ENCODE measurements around the gene CFAP61. TPM values are rescaled to one million over a fixed set of nuclear protein-coding genes. Genes with fewer than 3 reads are reported as not detected.

CFAP61 gene
- total and polyA plus RNA-seq, 2 donors = 0.23 to 0.24 TPM

- Histone ChIP-seq H3K4me1 (ENCODE audit: control insufficient read depth in 2 of 2, insufficient read depth in 2 of 2, low read length in 2 of 2) (no peaks in the 10 kb centered on the region), H3K4me3 (ENCODE audit: low read length in 2 of 2) (no peak overlapping the region), H3K27ac (ENCODE audit: low read depth in 1 of 2, low read length in 1 of 2) (no peak overlapping the region), H3K27me3 (ENCODE audit: control insufficient read depth in 2 of 2, insufficient read depth in 1 of 2, low read length in 1 of 2) (no peaks in the 10 kb centered on the region), H3K36me3 (ENCODE audit: control insufficient read depth in 2 of 2, insufficient read depth in 2 of 2, low read length in 1 of 2) (no peaks in the 10 kb centered on the region), H3K9me3 (ENCODE audit: control insufficient read depth in 2 of 2, insufficient read depth in 1 of 2, low read length in 1 of 2) (no peaks in the 10 kb centered on the region)
- 95% methylated on average over 4 of the region's 4 CpGs for WGBS
- DNase-seq (ENCODE audit: low read depth in 6 of 9, low spot score in 9 of 9) = no peak
Measured at GRCh38 chr20:20161611-20162010, 109.3 kb downstream of the CFAP61 start.

- Histone ChIP-seq H3K27ac (ENCODE audit: low read depth in 1 of 2, low read length in 1 of 2) (no peak overlapping the region), H3K36me3 (ENCODE audit: control insufficient read depth in 2 of 2, insufficient read depth in 2 of 2, low read length in 1 of 2) (no peaks in the 10 kb centered on the region), H3K4me3 (ENCODE audit: low read length in 2 of 2) (no peak overlapping the region), H3K27me3 (ENCODE audit: control insufficient read depth in 2 of 2, insufficient read depth in 1 of 2, low read length in 1 of 2) (no peaks in the 10 kb centered on the region), H3K9me3 (ENCODE audit: control insufficient read depth in 2 of 2, insufficient read depth in 1 of 2, low read length in 1 of 2) (no peaks in the 10 kb centered on the region), H3K4me1 (ENCODE audit: control insufficient read depth in 2 of 2, insufficient read depth in 2 of 2, low read length in 2 of 2) (no peaks in the 10 kb centered on the region)
- DNase-seq (ENCODE audit: low read depth in 6 of 9, low spot score in 9 of 9) = no peak
- 93% methylated on average over 3 of the region's 3 CpGs for WGBS
Measured at GRCh38 chr20:20167698-20168097, 115.4 kb downstream of the CFAP61 start.

- Histone ChIP-seq H3K27ac (ENCODE audit: low read depth in 1 of 2, low read length in 1 of 2) (no peak overlapping the region), H3K36me3 (ENCODE audit: control insufficient read depth in 2 of 2, insufficient read depth in 2 of 2, low read length in 1 of 2) (no peaks in the 10 kb centered on the region), H3K9me3 (ENCODE audit: control insufficient read depth in 2 of 2, insufficient read depth in 1 of 2, low read length in 1 of 2) (no peaks in the 10 kb centered on the region), H3K4me3 (ENCODE audit: low read length in 2 of 2) (no peak overlapping the region), H3K4me1 (ENCODE audit: control insufficient read depth in 2 of 2, insufficient read depth in 2 of 2, low read length in 2 of 2) (no peaks in the 10 kb centered on the region), H3K27me3 (ENCODE audit: control insufficient read depth in 2 of 2, insufficient read depth in 1 of 2, low read length in 1 of 2) (no peaks in the 10 kb centered on the region)
- WGBS = 88% methylated on average over 1 of the region's 1 CpG
- no peak for DNase-seq (ENCODE audit: low read depth in 6 of 9, low spot score in 9 of 9)
Measured at GRCh38 chr20:20173254-20173653, 120.9 kb downstream of the CFAP61 start.

- Histone ChIP-seq H3K27ac (ENCODE audit: low read depth in 1 of 2, low read length in 1 of 2) (no peak overlapping the region), H3K9me3 (ENCODE audit: control insufficient read depth in 2 of 2, insufficient read depth in 1 of 2, low read length in 1 of 2) (no peaks in the 10 kb centered on the region), H3K27me3 (ENCODE audit: control insufficient read depth in 2 of 2, insufficient read depth in 1 of 2, low read length in 1 of 2) (no peaks in the 10 kb centered on the region), H3K36me3 (ENCODE audit: control insufficient read depth in 2 of 2, insufficient read depth in 2 of 2, low read length in 1 of 2) (no peaks in the 10 kb centered on the region), H3K4me1 (ENCODE audit: control insufficient read depth in 2 of 2, insufficient read depth in 2 of 2, low read length in 2 of 2) (no peaks in the 10 kb centered on the region), H3K4me3 (ENCODE audit: low read length in 2 of 2) (no peak overlapping the region)
- WGBS = 87% methylated on average over 10 of the region's 10 CpGs
- DNase-seq (ENCODE audit: low read depth in 6 of 9, low spot score in 9 of 9) = no peak
Measured at GRCh38 chr20:20174089-20174835, 121.9 kb downstream of the CFAP61 start.

GRCh38 chr20:20181322-20181721 lies 129.0 kb downstream of the CFAP61 start:
- Histone ChIP-seq H3K27ac (ENCODE audit: low read depth in 1 of 2, low read length in 1 of 2) (no peak overlapping the region), H3K9me3 (ENCODE audit: control insufficient read depth in 2 of 2, insufficient read depth in 1 of 2, low read length in 1 of 2) (no peaks in the 10 kb centered on the region), H3K4me3 (ENCODE audit: low read length in 2 of 2) (no peak overlapping the region), H3K36me3 (ENCODE audit: control insufficient read depth in 2 of 2, insufficient read depth in 2 of 2, low read length in 1 of 2) (no peaks in the 10 kb centered on the region), H3K27me3 (ENCODE audit: control insufficient read depth in 2 of 2, insufficient read depth in 1 of 2, low read length in 1 of 2) (no peaks in the 10 kb centered on the region), H3K4me1 (ENCODE audit: control insufficient read depth in 2 of 2, insufficient read depth in 2 of 2, low read length in 2 of 2) (no peaks in the 10 kb centered on the region)
- no peak for DNase-seq (ENCODE audit: low read depth in 6 of 9, low spot score in 9 of 9)
- 90% methylated on average over 3 of the region's 3 CpGs for WGBS

- Histone ChIP-seq H3K27ac (ENCODE audit: low read depth in 1 of 2, low read length in 1 of 2) (no peak overlapping the region), H3K9me3 (ENCODE audit: control insufficient read depth in 2 of 2, insufficient read depth in 1 of 2, low read length in 1 of 2) (no peaks in the 10 kb centered on the region), H3K27me3 (ENCODE audit: control insufficient read depth in 2 of 2, insufficient read depth in 1 of 2, low read length in 1 of 2) (no peaks in the 10 kb centered on the region), H3K4me3 (ENCODE audit: low read length in 2 of 2) (no peak overlapping the region), H3K4me1 (ENCODE audit: control insufficient read depth in 2 of 2, insufficient read depth in 2 of 2, low read length in 2 of 2) (no peaks in the 10 kb centered on the region), H3K36me3 (ENCODE audit: control insufficient read depth in 2 of 2, insufficient read depth in 2 of 2, low read length in 1 of 2) (no peaks in the 10 kb centered on the region)
- 92% methylated on average over 1 of the region's 1 CpG for WGBS
- DNase-seq (ENCODE audit: low read depth in 6 of 9, low spot score in 9 of 9) = peak in 3 of 9 donors; percentile 9 to 23 (median 10)
Measured at GRCh38 chr20:20184149-20184548, 131.8 kb downstream of the CFAP61 start.

- no peaks in the 10 kb centered on the region for H3K9me3 ChIP-seq (ENCODE audit: control insufficient read depth in 2 of 2, insufficient read depth in 1 of 2, low read length in 1 of 2)
- 93% methylated on average over 2 of the region's 2 CpGs for WGBS
- H3K27ac ChIP-seq (ENCODE audit: low read depth in 1 of 2, low read length in 1 of 2) = no peak overlapping the region
- H3K27me3 ChIP-seq (ENCODE audit: control insufficient read depth in 2 of 2, insufficient read depth in 1 of 2, low read length in 1 of 2) = no peaks in the 10 kb centered on the region
- no peak for DNase-seq (ENCODE audit: low read depth in 6 of 9, low spot score in 9 of 9)
- no peaks in the 10 kb centered on the region for H3K36me3 ChIP-seq (ENCODE audit: control insufficient read depth in 2 of 2, insufficient read depth in 2 of 2, low read length in 1 of 2)
- H3K4me3 ChIP-seq (ENCODE audit: low read length in 2 of 2) = no peak overlapping the region
- no peaks in the 10 kb centered on the region for H3K4me1 ChIP-seq (ENCODE audit: control insufficient read depth in 2 of 2, insufficient read depth in 2 of 2, low read length in 2 of 2)
Measured at GRCh38 chr20:20184706-20185105, 132.4 kb downstream of the CFAP61 start.

- H3K4me3 ChIP-seq (ENCODE audit: low read length in 2 of 2) = no peak overlapping the region
- no peak for DNase-seq (ENCODE audit: low read depth in 6 of 9, low spot score in 9 of 9)
- 77% methylated on average over 1 of the region's 1 CpG for WGBS
- no peaks in the 10 kb centered on the region for H3K4me1 ChIP-seq (ENCODE audit: control insufficient read depth in 2 of 2, insufficient read depth in 2 of 2, low read length in 2 of 2)
- H3K27ac ChIP-seq (ENCODE audit: low read depth in 1 of 2, low read length in 1 of 2) = no peak overlapping the region
- no peaks in the 10 kb centered on the region for H3K9me3 ChIP-seq (ENCODE audit: control insufficient read depth in 2 of 2, insufficient read depth in 1 of 2, low read length in 1 of 2)
- H3K27me3 ChIP-seq (ENCODE audit: control insufficient read depth in 2 of 2, insufficient read depth in 1 of 2, low read length in 1 of 2) = no peaks in the 10 kb centered on the region
- H3K36me3 ChIP-seq (ENCODE audit: control insufficient read depth in 2 of 2, insufficient read depth in 2 of 2, low read length in 1 of 2) = no peaks in the 10 kb centered on the region
Measured at GRCh38 chr20:20188647-20189046, 136.3 kb downstream of the CFAP61 start.

- 85% methylated on average over 6 of the region's 6 CpGs for WGBS
- Histone ChIP-seq H3K9me3 (ENCODE audit: control insufficient read depth in 2 of 2, insufficient read depth in 1 of 2, low read length in 1 of 2) (no peaks in the 10 kb centered on the region), H3K27ac (ENCODE audit: low read depth in 1 of 2, low read length in 1 of 2) (no peak overlapping the region), H3K27me3 (ENCODE audit: control insufficient read depth in 2 of 2, insufficient read depth in 1 of 2, low read length in 1 of 2) (no peaks in the 10 kb centered on the region), H3K36me3 (ENCODE audit: control insufficient read depth in 2 of 2, insufficient read depth in 2 of 2, low read length in 1 of 2) (no peaks in the 10 kb centered on the region), H3K4me3 (ENCODE audit: low read length in 2 of 2) (no peak overlapping the region), H3K4me1 (ENCODE audit: control insufficient read depth in 2 of 2, insufficient read depth in 2 of 2, low read length in 2 of 2) (no peaks in the 10 kb centered on the region)
- no peak for DNase-seq (ENCODE audit: low read depth in 6 of 9, low spot score in 9 of 9)
Measured at GRCh38 chr20:20192366-20192765, 140.0 kb downstream of the CFAP61 start.
